ENCODE results near the gene FRMD4A.

FRMD4A gene

DNA sequence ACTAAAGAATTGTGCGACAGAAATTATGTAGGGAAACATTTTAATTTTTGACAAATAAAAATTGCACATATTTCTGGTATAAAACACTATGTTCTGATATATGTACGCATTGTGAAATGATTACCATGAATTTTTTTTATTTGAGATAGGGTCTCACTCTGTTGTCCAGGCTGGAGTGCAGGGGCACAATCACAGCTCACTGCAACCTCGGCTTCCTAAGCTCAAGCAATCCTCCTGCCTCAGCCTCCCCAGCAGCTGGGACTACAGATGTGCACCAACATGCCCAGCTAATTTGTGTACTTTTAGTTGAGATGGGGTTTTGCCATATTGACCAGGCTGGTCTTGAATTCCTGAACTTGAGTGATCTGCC lies 149.2 kb downstream of the FRMD4A start:
- no peak for DNase-seq

- no peak for DNase-seq
Observed at GRCh38 chr10:14180911-14181566, 149.7 kb downstream of the FRMD4A start.

DNA sequence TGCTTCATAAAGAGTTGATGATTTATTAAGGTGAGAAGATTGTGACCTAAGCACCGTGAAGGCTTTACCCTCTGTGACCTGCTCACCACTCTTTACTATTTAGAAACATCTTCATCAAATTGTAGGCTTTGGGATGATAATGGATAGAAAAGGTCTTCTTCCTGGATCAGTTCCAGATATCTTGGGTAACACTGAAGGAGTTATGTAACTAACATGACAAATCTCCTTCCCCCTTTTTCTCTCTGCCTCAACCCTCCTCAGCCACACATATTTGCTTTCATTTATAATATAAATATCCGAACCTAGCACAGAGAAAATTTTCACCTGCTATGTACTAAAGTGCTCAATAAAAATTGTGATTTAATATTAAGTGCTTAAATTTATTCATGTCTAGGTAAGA lies 151.5 kb downstream of the FRMD4A start:
- no peak for DNase-seq

DNA sequence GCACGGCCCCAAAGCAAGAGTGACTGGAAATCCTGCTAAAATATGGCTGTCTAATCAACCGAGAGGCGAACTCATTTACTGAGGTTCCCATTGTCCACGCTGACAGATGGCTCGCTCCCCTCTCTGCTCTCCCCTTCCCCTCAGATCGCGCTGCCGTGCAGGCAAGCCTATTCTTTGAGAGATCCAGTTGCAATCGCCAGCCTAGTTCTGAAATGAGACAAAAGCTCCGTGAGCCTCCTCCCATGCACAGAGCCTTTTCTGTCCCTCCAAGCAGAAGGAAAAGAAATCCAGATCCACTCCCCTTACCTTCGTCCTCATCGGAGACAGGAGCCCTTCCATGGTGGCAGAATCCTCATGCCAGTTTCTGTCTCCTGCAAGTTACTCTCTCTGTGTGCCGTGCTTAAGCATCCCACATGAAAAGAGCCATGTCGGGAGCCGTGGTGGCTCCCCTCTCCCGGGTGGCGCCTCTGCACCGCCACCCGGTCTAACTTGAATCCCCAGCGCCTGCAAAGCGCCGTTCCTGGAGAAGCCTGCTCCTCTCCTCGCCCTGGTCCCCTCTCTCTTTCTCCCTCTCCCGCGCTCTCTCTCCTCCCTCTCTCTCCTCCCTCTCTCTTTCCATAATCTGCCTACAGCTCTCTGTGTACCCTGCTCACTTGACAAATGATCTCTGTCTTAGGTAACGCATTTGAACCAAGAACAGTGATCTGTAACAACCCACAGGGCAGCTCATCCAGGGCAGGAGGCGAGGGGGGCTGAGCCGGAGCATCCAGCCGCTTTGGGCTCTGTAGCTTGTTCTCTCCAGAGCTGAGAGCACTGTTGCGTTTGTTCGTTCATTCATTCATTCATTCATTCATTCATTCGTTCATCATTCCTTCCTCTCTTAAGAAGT lies 156.8 kb downstream of the FRMD4A start:
- no peak for DNase-seq

- DNase-seq = no peak
Observed at GRCh38 chr10:14173391-14173705, 157.4 kb downstream of the FRMD4A start.

- DNase-seq = no peak
Observed at GRCh38 chr10:14172336-14172950, 158.3 kb downstream of the FRMD4A start.

DNA sequence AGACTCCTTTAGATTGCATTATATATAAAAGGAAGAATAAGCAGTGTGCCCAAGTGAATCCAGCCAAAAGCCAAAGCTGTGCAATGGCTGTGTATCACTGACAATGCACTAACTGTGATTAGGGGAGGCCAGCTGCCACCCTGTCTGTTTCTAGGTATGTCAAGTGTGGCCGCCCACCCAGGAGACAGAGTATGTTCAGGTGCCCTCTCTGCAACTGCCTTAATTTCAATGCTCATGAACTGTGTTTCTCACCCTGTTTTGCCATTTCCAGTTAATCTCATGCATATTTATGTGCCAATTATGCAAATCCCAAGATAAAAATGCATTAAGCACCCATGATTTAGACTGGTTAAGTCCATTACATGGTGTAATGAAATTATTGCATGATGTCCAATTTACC lies 159.4 kb downstream of the FRMD4A start:
- no peak for DNase-seq

- no peak for DNase-seq
Observed at GRCh38 chr10:14163377-14164086, 167.2 kb downstream of the FRMD4A start.

- no peak for DNase-seq
Observed at GRCh38 chr10:14162629-14163344, 167.9 kb downstream of the FRMD4A start.

- no peak for DNase-seq
Observed at GRCh38 chr10:14162061-14162460, 168.7 kb downstream of the FRMD4A start.

DNA sequence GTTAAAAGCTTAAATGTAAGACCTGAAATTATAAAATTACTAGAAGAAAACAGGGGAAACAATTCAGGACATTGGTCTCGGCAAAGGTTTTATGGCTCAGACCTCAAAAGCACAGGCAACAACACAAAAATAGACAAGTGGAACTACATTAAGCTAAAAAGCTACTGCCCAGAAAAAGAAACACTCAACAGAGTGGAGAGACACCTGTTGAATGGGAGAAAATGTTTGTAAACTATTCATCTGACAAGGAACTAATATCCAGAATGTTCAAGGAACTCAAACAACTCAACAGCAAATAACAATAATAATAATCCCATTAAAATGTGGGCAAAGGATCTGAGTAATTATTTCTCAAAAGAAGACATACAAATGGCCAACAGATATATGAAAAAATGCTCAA lies 170.4 kb downstream of the FRMD4A start:
- DNase-seq = no peak

- DNase-seq = no peak
Observed at GRCh38 chr10:14158575-14158974, 172.1 kb downstream of the FRMD4A start.

DNA sequence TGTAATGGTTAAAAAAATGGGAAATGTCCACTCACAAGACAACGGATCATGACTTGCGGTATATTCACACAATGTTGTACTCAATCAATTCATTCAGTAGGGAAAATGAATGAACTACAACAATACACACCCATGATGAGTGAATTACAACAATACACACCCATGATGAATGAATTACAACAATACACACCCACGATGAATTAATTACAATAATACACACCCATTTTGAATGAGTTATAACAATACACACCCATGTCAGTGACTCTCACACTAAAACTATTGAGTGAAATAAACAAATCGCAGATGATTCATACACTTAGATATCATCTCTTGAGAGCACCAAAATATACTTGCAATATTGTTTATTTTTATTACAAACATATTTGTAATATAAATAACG lies 174.6 kb downstream of the FRMD4A start:
- DNase-seq = no peak

- DNase-seq = no peak
Observed at GRCh38 chr10:14153570-14154055, 177.1 kb downstream of the FRMD4A start.

- DNase-seq = no peak
Observed at GRCh38 chr10:14151571-14151970, 179.2 kb downstream of the FRMD4A start.

- no peak for DNase-seq
Observed at GRCh38 chr10:14150526-14150925, 180.2 kb downstream of the FRMD4A start.

GRCh38 chr10:14146501-14146900 lies 184.2 kb downstream of the FRMD4A start:
- no peak for DNase-seq

DNA sequence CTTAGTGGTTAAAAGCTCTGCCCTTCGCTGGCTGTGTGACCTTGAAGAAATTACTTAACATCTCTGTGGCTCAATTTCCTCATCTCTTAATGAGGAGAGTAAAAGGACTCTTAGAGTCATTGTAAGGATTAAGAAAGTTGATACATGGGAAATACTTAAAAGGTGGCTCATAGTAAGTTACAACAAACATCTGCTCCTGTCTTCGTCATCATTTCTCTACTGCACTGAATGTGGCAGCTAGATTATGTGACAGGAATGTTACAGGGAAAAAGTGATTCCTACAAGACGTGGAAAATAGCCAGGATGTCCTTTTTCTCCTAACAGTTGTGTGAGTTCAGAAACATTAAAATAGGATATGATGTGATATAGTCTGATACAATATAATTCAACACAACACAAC lies 184.7 kb downstream of the FRMD4A start:
- DNase-seq = no peak

- no peak for DNase-seq
Observed at GRCh38 chr10:14144451-14144850, 186.3 kb downstream of the FRMD4A start.

DNA sequence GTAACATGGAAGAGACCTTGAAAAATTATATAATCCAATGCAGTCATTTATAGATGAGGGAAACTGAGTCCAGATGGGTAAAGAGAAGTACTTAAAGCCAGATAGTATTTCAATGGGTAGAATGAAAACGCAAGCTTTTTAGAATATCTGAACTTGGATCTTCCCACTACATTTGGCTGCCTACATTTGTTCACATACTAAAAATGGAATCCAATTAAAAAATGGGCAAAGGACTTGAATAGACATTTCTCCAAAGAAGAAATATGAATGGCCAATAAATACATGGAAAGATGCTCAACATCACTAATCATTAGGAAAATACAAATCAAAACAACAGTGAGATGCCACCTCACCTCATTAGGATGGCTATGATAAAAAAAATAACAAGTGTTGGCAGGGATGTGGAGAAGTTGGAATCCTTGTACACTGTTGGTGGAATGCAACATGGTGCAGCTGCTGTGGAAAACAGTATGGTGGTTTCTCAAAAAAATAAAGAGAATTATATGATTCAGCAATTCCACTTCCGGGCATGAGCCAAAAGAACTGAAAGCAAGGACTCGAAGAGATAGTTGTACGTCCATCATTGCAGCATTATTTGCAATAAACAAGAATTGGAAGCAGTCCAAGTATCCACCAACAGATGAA lies 188.0 kb downstream of the FRMD4A start:
- DNase-seq = no peak

GRCh38 chr10:14141283-14141682 lies 189.4 kb downstream of the FRMD4A start:
- DNase-seq = no peak

DNA sequence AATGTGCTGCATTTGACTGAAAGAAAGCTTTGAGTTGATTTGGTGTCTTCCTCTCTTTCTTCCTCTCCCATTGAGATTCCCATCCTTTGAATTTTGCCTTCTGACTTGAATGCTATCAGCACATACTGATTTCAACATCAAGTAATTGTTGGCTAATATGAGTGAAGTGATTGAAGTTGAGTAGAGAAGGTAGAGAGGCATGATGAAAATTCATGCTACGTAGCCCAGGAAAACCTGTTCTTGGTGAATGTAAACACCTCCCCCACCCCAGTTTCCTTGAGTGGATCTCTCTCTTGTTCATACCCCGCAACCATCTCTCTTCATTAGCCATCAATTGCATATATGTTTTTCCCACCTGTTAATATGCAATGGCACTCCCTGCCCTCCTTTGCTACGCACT lies 193.3 kb downstream of the FRMD4A start:
- DNase-seq = no peak

Data from CD4-positive, alpha-beta T cell treated with Interleukin-15 for 1 hour (primary cell).